Endothelial cell (in vitro differentiated cells): ENCODE results near the gene TRAPPC3L. TPM values are rescaled to one million over a fixed set of nuclear protein-coding genes. Genes with fewer than 3 reads are reported as not detected.

Experiments used
- DNase-seq: peaks from one replicate; pipeline ENCODE4 v3.0.0; 2021; ENCODE audit warnings: low spot score
- H3K27ac Mint-ChIP-seq: one replicate; pipeline ENCODE4 v1.8.0; 2021; ENCODE audit warnings: mixed read lengths, inconsistent platforms; ENCODE audit not compliant: unreplicated experiment
- H3K27me3 Mint-ChIP-seq: one replicate; pipeline ENCODE4 v1.8.0; 2021; ENCODE audit warnings: mild to moderate bottlenecking, moderate library complexity, mixed read lengths, inconsistent platforms; ENCODE audit not compliant: unreplicated experiment
- H3K36me3 Mint-ChIP-seq: one replicate; pipeline ENCODE4 v1.8.0; 2021; ENCODE audit warnings: mild to moderate bottlenecking, low read depth, mixed read lengths, inconsistent platforms; ENCODE audit not compliant: unreplicated experiment
- H3K4me1 Mint-ChIP-seq: one replicate; pipeline ENCODE4 v1.8.0; 2021; ENCODE audit warnings: mild to moderate bottlenecking, mixed read lengths, inconsistent platforms; ENCODE audit not compliant: unreplicated experiment
- H3K4me3 Mint-ChIP-seq: one replicate; pipeline ENCODE4 v1.8.0; 2021; ENCODE audit warnings: mild to moderate bottlenecking, mixed read lengths, inconsistent platforms; ENCODE audit not compliant: unreplicated experiment
- H3K9me3 Mint-ChIP-seq: one replicate; pipeline ENCODE4 v1.8.0; 2021; ENCODE audit warnings: mixed read lengths, inconsistent platforms; ENCODE audit not compliant: unreplicated experiment
- CTCF ChIP-seq: fragments of 200-600 bp; sonication (generic); IDR thresholded peaks from one replicate; pipeline ENCODE4 v1.5.0; 2021; ENCODE audit warnings: antibody characterized with exemption; ENCODE audit not compliant: unreplicated experiment
- total RNA-seq: library from RNA; stranded (reverse); fragmentation: NEBNext Ultra II Directional; extraction: Animal tissue kit (Norgen Biotek cat#: 25700); gene quantifications from one replicate; pipeline ENCODE4 v1.2.1, GENCODE V29; 2021; ENCODE audit not compliant: unreplicated experiment

Gene TRAPPC3L
- total RNA-seq, 1 donor from 2014 or later, result not detected

GRCh38 chr6:116553451-116553850, 8.0 kb upstream of the TRAPPC3L start, which contains the start of gene CALHM4:
Gene CALHM4 (plus strand): TSS chr6:116553751. CDS start chr6:116553794, 43 bp downstream.
- Mint-ChIP-seq H3K4me1 (peaks cover 4% of the 10 kb centered on the region), H3K27me3 (peaks cover 2% of the 10 kb centered on the region), H3K36me3 (no peaks in the 10 kb centered on the region), H3K9me3 (no peaks in the 10 kb centered on the region), H3K4me3 (no peak within 1 kb of the TSS), H3K27ac (no peak within 1 kb of the TSS)
- TF ChIP-seq CTCF, result no peak
- DNase-seq, result no peak

GRCh38 chr6:116550796-116551195, 5.3 kb upstream of the TRAPPC3L start:
- H3K36me3 Mint-ChIP-seq, result no peaks in the 10 kb centered on the region
- no peak for TF ChIP-seq CTCF
- H3K9me3 Mint-ChIP-seq, result no peaks in the 10 kb centered on the region
- H3K27ac Mint-ChIP-seq, result no peak overlapping the region
- peaks cover 2% of the 10 kb centered on the region for H3K27me3 Mint-ChIP-seq
- no peak overlapping the region for H3K4me3 Mint-ChIP-seq
- peaks cover 4% of the 10 kb centered on the region for H3K4me1 Mint-ChIP-seq
- no peak for DNase-seq

GRCh38 chr6:116547358-116547757, 1.9 kb upstream of the TRAPPC3L start:
- no peaks in the 10 kb centered on the region for H3K9me3 Mint-ChIP-seq
- H3K27me3 Mint-ChIP-seq, result peaks cover 2% of the 10 kb centered on the region
- no peak overlapping the region for H3K4me3 Mint-ChIP-seq
- no peak overlapping the region for H3K27ac Mint-ChIP-seq
- H3K36me3 Mint-ChIP-seq, result no peaks in the 10 kb centered on the region
- no peak for DNase-seq
- peaks cover 4% of the 10 kb centered on the region for H3K4me1 Mint-ChIP-seq
- no peak for TF ChIP-seq CTCF

GRCh38 chr6:116543149-116543548, 2.3 kb downstream of the TRAPPC3L start:
- no peak overlapping the region for H3K27ac Mint-ChIP-seq
- no peak overlapping the region for H3K4me3 Mint-ChIP-seq
- H3K27me3 Mint-ChIP-seq, result peaks cover 3% of the 10 kb centered on the region
- no peak for DNase-seq
- H3K4me1 Mint-ChIP-seq, result no peaks in the 10 kb centered on the region
- H3K9me3 Mint-ChIP-seq, result no peaks in the 10 kb centered on the region
- no peaks in the 10 kb centered on the region for H3K36me3 Mint-ChIP-seq
- no peak for TF ChIP-seq CTCF

GRCh38 chr6:116542426-116542825, 3.1 kb downstream of the TRAPPC3L start:
- Mint-ChIP-seq H3K36me3 (no peaks in the 10 kb centered on the region), H3K4me3 (no peak overlapping the region), H3K9me3 (no peaks in the 10 kb centered on the region), H3K4me1 (peaks cover 1% of the 10 kb centered on the region), H3K27me3 (peaks cover 3% of the 10 kb centered on the region), H3K27ac (no peak overlapping the region)
- DNase-seq, result no peak
- no peak for TF ChIP-seq CTCF
